Measurements from ENCODE around the gene PYDC1. TPM values are rescaled to one million over a fixed set of nuclear protein-coding genes. Genes with fewer than 3 reads are reported as not detected.
"Not testable (repeated sequence)": the region's sequence is repeated elsewhere in the genome, so short reads cannot be mapped to it uniquely, and the experiment has no call there.

PYDC1 gene
- total RNA-seq, 1 experiment from 2014 or later, result not detected

GRCh38 chr16:31200821-31201568 is 15.9 kb downstream of the PYDC1 start:
- peak; percentile 42 for DNase-seq (ENCODE audit: low read depth)
- in situ Hi-C loops (cut with HindIII; ENCODE audit: low pct_unique_long_range_greater_than_20kb, low sequenced_read_pairs), result no loop called here

- DNase-seq (ENCODE audit: low read depth); in situ Hi-C loops (cut with HindIII; ENCODE audit: low pct_unique_long_range_greater_than_20kb, low sequenced_read_pairs): not testable (repeated sequence)
These were observed 16.8 kb downstream of the PYDC1 start for GRCh38 chr16:31200111-31200510.

- in situ Hi-C loops (cut with HindIII; ENCODE audit: low pct_unique_long_range_greater_than_20kb, low sequenced_read_pairs), result no loop called here
- no peak for DNase-seq (ENCODE audit: low read depth)
These were observed 17.4 kb downstream of the PYDC1 start for GRCh38 chr16:31199430-31200041.

GRCh38 chr16:31198207-31198882 is 18.6 kb downstream of the PYDC1 start:
- in situ Hi-C loops (cut with HindIII; ENCODE audit: low pct_unique_long_range_greater_than_20kb, low sequenced_read_pairs), result no loop called here
- DNase-seq (ENCODE audit: low read depth), result no peak

GRCh38 chr16:31196324-31197088 is 20.4 kb downstream of the PYDC1 start:
- DNase-seq (ENCODE audit: low read depth), result no peak
- in situ Hi-C loops (cut with HindIII; ENCODE audit: low pct_unique_long_range_greater_than_20kb, low sequenced_read_pairs), result no loop called here

- in situ Hi-C loops (cut with HindIII; ENCODE audit: low pct_unique_long_range_greater_than_20kb, low sequenced_read_pairs); DNase-seq (ENCODE audit: low read depth): not testable (repeated sequence)
These were observed 21.1 kb downstream of the PYDC1 start for GRCh38 chr16:31195861-31196260.

GRCh38 chr16:31194898-31195297 is 22.0 kb downstream of the PYDC1 start:
- in situ Hi-C loops (cut with HindIII; ENCODE audit: low pct_unique_long_range_greater_than_20kb, low sequenced_read_pairs), result no loop called here
- DNase-seq (ENCODE audit: low read depth), result no peak

GRCh38 chr16:31193874-31194273 is 23.1 kb downstream of the PYDC1 start:
- in situ Hi-C loops (cut with HindIII; ENCODE audit: low pct_unique_long_range_greater_than_20kb, low sequenced_read_pairs), result no loop called here
- no peak for DNase-seq (ENCODE audit: low read depth)

GRCh38 chr16:31192856-31193642 is 23.9 kb downstream of the PYDC1 start:
- no peak for DNase-seq (ENCODE audit: low read depth)
- in situ Hi-C loops (cut with HindIII; ENCODE audit: low pct_unique_long_range_greater_than_20kb, low sequenced_read_pairs), result no loop called here

- DNase-seq (ENCODE audit: low read depth), result no peak
- in situ Hi-C loops (cut with HindIII; ENCODE audit: low pct_unique_long_range_greater_than_20kb, low sequenced_read_pairs), result no loop called here
These were observed 25.1 kb downstream of the PYDC1 start for GRCh38 chr16:31191697-31192428.

GRCh38 chr16:31190818-31191444 is 26.0 kb downstream of the PYDC1 start:
- in situ Hi-C loops (cut with HindIII; ENCODE audit: low pct_unique_long_range_greater_than_20kb, low sequenced_read_pairs), result no loop called here
- no peak for DNase-seq (ENCODE audit: low read depth)

- in situ Hi-C loops (cut with HindIII; ENCODE audit: low pct_unique_long_range_greater_than_20kb, low sequenced_read_pairs), result no loop called here
- no peak for DNase-seq (ENCODE audit: low read depth)
These were observed 26.9 kb downstream of the PYDC1 start for GRCh38 chr16:31190061-31190460.

- in situ Hi-C loops (cut with HindIII; ENCODE audit: low pct_unique_long_range_greater_than_20kb, low sequenced_read_pairs), result no loop called here
These were observed 27.5 kb downstream of the PYDC1 start for GRCh38 chr16:31189412-31189778.

GRCh38 chr16:31188450-31189411 is 28.2 kb downstream of the PYDC1 start:
- in situ Hi-C loops (cut with HindIII; ENCODE audit: low pct_unique_long_range_greater_than_20kb, low sequenced_read_pairs), result no loop called here
- DNase-seq (ENCODE audit: low read depth), result no peak

More at GRCh38 chr16:31189412-31189778, 27.5 kb downstream of the PYDC1 start:
- no peak for DNase-seq (ENCODE audit: low read depth)

GRCh38 chr16:31187808-31188189 is 29.1 kb downstream of the PYDC1 start:
- DNase-seq (ENCODE audit: low read depth), result no peak
- in situ Hi-C loops (cut with HindIII; ENCODE audit: low pct_unique_long_range_greater_than_20kb, low sequenced_read_pairs), result no loop called here

Data from Caki2 (cell line).